Measurements from ENCODE around the gene NRG3.

Gene NRG3

GRCh38 chr10:82506680-82507376 lies 631.8 kb downstream of the NRG3 start:
- no peak for TF ChIP-seq CTCF (IDR thresholded peaks at IDR 0.05; ENCODE audit: low read length)
- TF ChIP-seq EZH2 (IDR thresholded peaks at IDR 0.05; ENCODE audit: borderline replicate concordance, low read length): no peak
- H3K9me2 ChIP-seq (ENCODE audit: low read depth, low read length): no peaks in the 10 kb centered on the region
- H3K4me1 ChIP-seq (ENCODE audit: insufficient read depth, low read length, severe bottlenecking): peaks cover 84% of the 10 kb centered on the region
- H3K36me3 ChIP-seq (ENCODE audit: insufficient read depth, low read length): peaks cover 55% of the 10 kb centered on the region
- H3K9ac ChIP-seq (ENCODE audit: low read length): peak overlapping the region; percentile 96
- no peaks in the 10 kb centered on the region for H3K27me3 ChIP-seq (ENCODE audit: insufficient read depth, low read length)
- H3K4me2 ChIP-seq (ENCODE audit: low read length): peak overlapping the region; percentile 95
- H2AFZ ChIP-seq (ENCODE audit: low read length): no peak overlapping the region
- H3K27ac ChIP-seq (ENCODE audit: low read depth, low read length, poor library complexity, severe bottlenecking): peak overlapping the region; percentile 87
- no peaks in the 10 kb centered on the region for H3F3A ChIP-seq (ENCODE audit: insufficient read depth, low read length)
- peak overlapping the region; percentile 84 for H3K4me3 ChIP-seq (ENCODE audit: low read depth, low read length, poor library complexity, severe bottlenecking)
- H4K20me1 ChIP-seq (ENCODE audit: insufficient read depth, low read length): no peaks in the 10 kb centered on the region
- peaks cover 75% of the 10 kb centered on the region for H3K79me2 ChIP-seq (ENCODE audit: insufficient read depth, low read length)
- no peaks in the 10 kb centered on the region for H3K9me3 ChIP-seq (ENCODE audit: low read length)

GRCh38 chr10:82515256-82515655 lies 640.3 kb downstream of the NRG3 start:
- peaks cover 100% of the 10 kb centered on the region for H3K79me2 ChIP-seq (ENCODE audit: insufficient read depth, low read length)
- no peaks in the 10 kb centered on the region for H3K27me3 ChIP-seq (ENCODE audit: insufficient read depth, low read length)
- H3K9me3 ChIP-seq (ENCODE audit: low read length): no peaks in the 10 kb centered on the region
- peak overlapping the region; percentile 38 for H3K4me2 ChIP-seq (ENCODE audit: low read length)
- no peaks in the 10 kb centered on the region for H3K9me2 ChIP-seq (ENCODE audit: low read depth, low read length)
- no peaks in the 10 kb centered on the region for H4K20me1 ChIP-seq (ENCODE audit: insufficient read depth, low read length)
- H2AFZ ChIP-seq (ENCODE audit: low read length): no peak overlapping the region
- H3K4me3 ChIP-seq (ENCODE audit: low read depth, low read length, poor library complexity, severe bottlenecking): peak overlapping the region; percentile 6
- H3F3A ChIP-seq (ENCODE audit: insufficient read depth, low read length): no peaks in the 10 kb centered on the region
- H3K36me3 ChIP-seq (ENCODE audit: insufficient read depth, low read length): peaks cover 98% of the 10 kb centered on the region
- no peak for TF ChIP-seq EZH2 (IDR thresholded peaks at IDR 0.05; ENCODE audit: borderline replicate concordance, low read length)
- no peak for TF ChIP-seq CTCF (IDR thresholded peaks at IDR 0.05; ENCODE audit: low read length)
- no peak overlapping the region; the same call in 1 of the 2 replicates for H3K9ac ChIP-seq (ENCODE audit: low read length)
- peaks cover 95% of the 10 kb centered on the region for H3K4me1 ChIP-seq (ENCODE audit: insufficient read depth, low read length, severe bottlenecking)
- H3K27ac ChIP-seq (ENCODE audit: low read depth, low read length, poor library complexity, severe bottlenecking): peak overlapping the region; percentile 79

- no peaks in the 10 kb centered on the region for H3K9me2 ChIP-seq (ENCODE audit: low read depth, low read length)
- H3K9me3 ChIP-seq (ENCODE audit: low read length): no peaks in the 10 kb centered on the region
- peaks cover 51% of the 10 kb centered on the region for H3K36me3 ChIP-seq (ENCODE audit: insufficient read depth, low read length)
- no peak overlapping the region for H2AFZ ChIP-seq (ENCODE audit: low read length)
- peaks cover 60% of the 10 kb centered on the region for H3K4me1 ChIP-seq (ENCODE audit: insufficient read depth, low read length, severe bottlenecking)
- no peaks in the 10 kb centered on the region for H4K20me1 ChIP-seq (ENCODE audit: insufficient read depth, low read length)
- H3K9ac ChIP-seq (ENCODE audit: low read length): no peak overlapping the region
- no peak overlapping the region for H3K4me3 ChIP-seq (ENCODE audit: low read depth, low read length, poor library complexity, severe bottlenecking)
- TF ChIP-seq CTCF (IDR thresholded peaks at IDR 0.05; ENCODE audit: low read length) (no peak), EZH2 (IDR thresholded peaks at IDR 0.05; ENCODE audit: borderline replicate concordance, low read length) (no peak)
- H3K4me2 ChIP-seq (ENCODE audit: low read length): peak overlapping the region; percentile 16; the same call in 1 of the 2 replicates
- H3F3A ChIP-seq (ENCODE audit: insufficient read depth, low read length): no peaks in the 10 kb centered on the region; the same call in 1 of the 2 replicates
- peaks cover 100% of the 10 kb centered on the region for H3K79me2 ChIP-seq (ENCODE audit: insufficient read depth, low read length)
- H3K27me3 ChIP-seq (ENCODE audit: insufficient read depth, low read length): no peaks in the 10 kb centered on the region
- H3K27ac ChIP-seq (ENCODE audit: low read depth, low read length, poor library complexity, severe bottlenecking): peak overlapping the region; percentile 83
Measured at GRCh38 chr10:82529062-82529461, 654.1 kb downstream of the NRG3 start.
